ENCODE measurements around the gene GSAP. TPM values are rescaled to one million over a fixed set of nuclear protein-coding genes. Genes with fewer than 3 reads are reported as not detected.

The GSAP gene
- total RNA-seq, 1 experiment from 2014 or later = 6.5 TPM

DNA sequence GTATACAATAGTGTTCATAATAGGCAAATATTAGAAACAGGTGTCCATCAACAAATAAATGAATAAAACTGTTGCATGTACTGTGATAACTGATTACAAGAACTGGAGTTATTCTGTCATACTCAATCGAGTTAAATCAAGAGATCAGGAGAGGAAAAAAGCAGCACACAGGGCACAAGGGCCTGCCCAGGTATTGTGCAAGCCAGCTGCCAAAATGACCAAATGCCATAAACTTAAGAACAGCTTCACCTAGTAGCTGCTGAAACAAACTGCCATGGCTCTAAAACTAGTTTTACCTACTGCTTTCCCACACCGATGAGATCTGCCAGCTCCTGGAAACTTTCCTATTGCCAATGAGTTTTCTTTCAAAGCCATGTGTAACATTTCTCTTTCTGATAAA lies 12.2 kb downstream of the GSAP start:
- DNase-seq (no peak), ATAC-seq (no peak)
- no peaks in the 10 kb centered on the region for H3K9me3 ChIP-seq (ENCODE audit: low read length)
- H3K27ac ChIP-seq (ENCODE audit: low read length) = no peak overlapping the region
- no peaks in the 10 kb centered on the region for H3K79me2 ChIP-seq (ENCODE audit: low read length)
- H4K20me1 ChIP-seq (ENCODE audit: low read length) = no peaks in the 10 kb centered on the region
- peaks cover 4% of the 10 kb centered on the region for H3K4me1 ChIP-seq (ENCODE audit: insufficient read depth, low read length)
- CTCF ChIA-PET = no interaction called here
- intact Hi-C loops (cut with micrococcal nuclease) = no loop called here
- no peak overlapping the region for H3K4me2 ChIP-seq (ENCODE audit: low read length)
- POLR2A ChIA-PET (ENCODE audit: unreplicated experiment) = no interaction called here
- TF ChIP-seq EZH2 (IDR thresholded peaks at IDR 0.05; ENCODE audit: low read length, unreplicated experiment) = no peak
- no peak overlapping the region for H2AFZ ChIP-seq (ENCODE audit: low read length)
- H3K4me3 ChIP-seq (ENCODE audit: low read length) = no peak overlapping the region
- no peaks in the 10 kb centered on the region for H3K9me2 ChIP-seq (replicated peaks; ENCODE audit: low read length)
- BruUV-seq (replicated peaks) = no TSS peak
- no peaks in the 10 kb centered on the region for H3K27me3 ChIP-seq (ENCODE audit: low read length)
- H3K36me3 ChIP-seq (ENCODE audit: low read depth, low read length) = no peaks in the 10 kb centered on the region
- H3K9ac ChIP-seq (ENCODE audit: low read length) = no peak overlapping the region
- H3F3A ChIP-seq (ENCODE audit: low read length, unreplicated experiment) = no peaks in the 10 kb centered on the region

DNA sequence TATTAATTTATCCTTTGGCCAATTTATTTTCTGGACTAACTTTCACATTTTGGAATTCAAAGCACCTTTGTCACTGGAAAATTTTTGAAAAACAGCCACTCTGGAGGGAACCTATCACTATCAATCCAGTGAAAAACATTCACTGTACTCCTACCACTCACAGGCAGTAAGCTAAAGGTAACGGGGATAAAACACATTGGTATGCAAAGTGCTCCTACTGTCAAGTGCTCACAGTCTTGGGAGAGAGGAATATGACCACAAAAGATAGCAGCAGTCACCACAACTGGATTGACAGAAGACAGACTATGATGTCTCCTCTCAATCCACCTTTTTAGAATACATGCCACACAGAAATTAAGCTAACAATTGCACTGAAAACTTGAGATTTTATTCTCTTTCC lies 13.3 kb downstream of the GSAP start:
- Histone ChIP-seq H2AFZ (ENCODE audit: low read length) (no peak overlapping the region), H3K4me1 (ENCODE audit: insufficient read depth, low read length) (no peaks in the 10 kb centered on the region), H3K9ac (ENCODE audit: low read length) (no peak overlapping the region), H3K9me3 (ENCODE audit: low read length) (no peaks in the 10 kb centered on the region), H3F3A (ENCODE audit: low read length, unreplicated experiment) (no peaks in the 10 kb centered on the region), H3K4me2 (ENCODE audit: low read length) (no peak overlapping the region), H3K4me3 (ENCODE audit: low read length) (no peak overlapping the region), H4K20me1 (ENCODE audit: low read length) (no peaks in the 10 kb centered on the region), H3K79me2 (ENCODE audit: low read length) (no peaks in the 10 kb centered on the region), H3K36me3 (ENCODE audit: low read depth, low read length) (no peaks in the 10 kb centered on the region), H3K27me3 (ENCODE audit: low read length) (no peaks in the 10 kb centered on the region), H3K27ac (ENCODE audit: low read length) (no peak overlapping the region), H3K9me2 (replicated peaks; ENCODE audit: low read length) (no peaks in the 10 kb centered on the region)
- ChIA-PET CTCF (interaction anchor here (0.9 kb wide), 1 partner anchor 12 kb away, joined by 5 read pairs; no protein-coding TSS in a partner anchor), POLR2A (ENCODE audit: unreplicated experiment) (interaction anchor here (0.5 kb wide), 1 partner anchor 34 kb away, joined by 5 read pairs; no protein-coding TSS in a partner anchor)
- intact Hi-C loops (cut with micrococcal nuclease) = no loop called here
- TF ChIP-seq, protein P1, sequence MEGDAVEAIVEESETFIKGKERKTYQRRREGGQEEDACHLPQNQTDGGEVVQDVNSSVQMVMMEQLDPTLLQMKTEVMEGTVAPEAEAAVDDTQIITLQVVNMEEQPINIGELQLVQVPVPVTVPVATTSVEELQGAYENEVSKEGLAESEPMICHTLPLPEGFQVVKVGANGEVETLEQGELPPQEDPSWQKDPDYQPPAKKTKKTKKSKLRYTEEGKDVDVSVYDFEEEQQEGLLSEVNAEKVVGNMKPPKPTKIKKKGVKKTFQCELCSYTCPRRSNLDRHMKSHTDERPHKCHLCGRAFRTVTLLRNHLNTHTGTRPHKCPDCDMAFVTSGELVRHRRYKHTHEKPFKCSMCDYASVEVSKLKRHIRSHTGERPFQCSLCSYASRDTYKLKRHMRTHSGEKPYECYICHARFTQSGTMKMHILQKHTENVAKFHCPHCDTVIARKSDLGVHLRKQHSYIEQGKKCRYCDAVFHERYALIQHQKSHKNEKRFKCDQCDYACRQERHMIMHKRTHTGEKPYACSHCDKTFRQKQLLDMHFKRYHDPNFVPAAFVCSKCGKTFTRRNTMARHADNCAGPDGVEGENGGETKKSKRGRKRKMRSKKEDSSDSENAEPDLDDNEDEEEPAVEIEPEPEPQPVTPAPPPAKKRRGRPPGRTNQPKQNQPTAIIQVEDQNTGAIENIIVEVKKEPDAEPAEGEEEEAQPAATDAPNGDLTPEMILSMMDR (conservative IDR thresholded peaks at IDR 0.05; ENCODE audit: low read depth, low read length) = no peak
- TF ChIP-seq EZH2 (IDR thresholded peaks at IDR 0.05; ENCODE audit: low read length, unreplicated experiment) (no peak), EZH2phosphoT487 (IDR thresholded peaks at IDR 0.05; ENCODE audit: borderline replicate concordance, low read length) (no peak)
- no peak for ATAC-seq
- BruUV-seq (replicated peaks) = no TSS peak
- DNase-seq = no peak

DNA sequence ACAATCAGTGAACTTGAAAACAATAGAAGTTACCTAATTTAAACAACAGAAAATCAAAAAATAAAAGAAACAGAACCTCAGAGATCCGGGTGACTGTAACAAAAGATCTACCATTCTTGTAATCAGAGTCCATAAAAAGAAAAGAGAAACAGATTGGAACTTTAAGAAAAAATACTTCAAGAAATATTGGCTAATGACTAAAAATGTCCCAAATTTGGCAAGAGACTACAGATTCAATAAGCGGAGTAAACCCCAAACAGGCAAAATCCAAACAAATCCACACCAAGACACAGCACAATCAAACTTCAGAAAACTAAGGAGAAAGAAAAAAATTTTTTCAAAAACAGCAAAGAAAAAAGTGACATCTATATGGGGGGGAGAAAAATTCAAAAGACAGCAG lies 15.1 kb downstream of the GSAP start:
- ATAC-seq (no peak), DNase-seq (no peak)
- H3K4me2 ChIP-seq (ENCODE audit: low read length) = no peak overlapping the region
- no peaks in the 10 kb centered on the region for H4K20me1 ChIP-seq (ENCODE audit: low read length)
- ChIA-PET CTCF (no interaction called here), POLR2A (ENCODE audit: unreplicated experiment) (no interaction called here)
- H2AFZ ChIP-seq (ENCODE audit: low read length) = no peak overlapping the region
- no TSS peak for BruUV-seq (replicated peaks)
- H3K27ac ChIP-seq (ENCODE audit: low read length) = no peak overlapping the region
- H3K36me3 ChIP-seq (ENCODE audit: low read depth, low read length) = no peaks in the 10 kb centered on the region
- intact Hi-C loops (cut with micrococcal nuclease) = no loop called here
- no peak overlapping the region for H3K4me3 ChIP-seq (ENCODE audit: low read length)
- H3K9ac ChIP-seq (ENCODE audit: low read length) = no peak overlapping the region
- H3K79me2 ChIP-seq (ENCODE audit: low read length) = no peaks in the 10 kb centered on the region
- TF ChIP-seq EZH2phosphoT487 (IDR thresholded peaks at IDR 0.05; ENCODE audit: borderline replicate concordance, low read length) (no peak), EZH2 (IDR thresholded peaks at IDR 0.05; ENCODE audit: low read length, unreplicated experiment) (no peak)
- TF ChIP-seq, protein P1 (conservative IDR thresholded peaks at IDR 0.05; ENCODE audit: low read depth, low read length) = no peak
- H3K9me2 ChIP-seq (replicated peaks; ENCODE audit: low read length) = no peaks in the 10 kb centered on the region
- H3K9me3 ChIP-seq (ENCODE audit: low read length) = no peaks in the 10 kb centered on the region
- H3K27me3 ChIP-seq (ENCODE audit: low read length) = no peaks in the 10 kb centered on the region
- no peaks in the 10 kb centered on the region for H3K4me1 ChIP-seq (ENCODE audit: insufficient read depth, low read length)
- no peaks in the 10 kb centered on the region for H3F3A ChIP-seq (ENCODE audit: low read length, unreplicated experiment)
